ENCODE results near the gene SLC6A12.
A peak's percentile ranks its signal among the peaks of the same experiment; 100 is the strongest.

Gene SLC6A12

DNA sequence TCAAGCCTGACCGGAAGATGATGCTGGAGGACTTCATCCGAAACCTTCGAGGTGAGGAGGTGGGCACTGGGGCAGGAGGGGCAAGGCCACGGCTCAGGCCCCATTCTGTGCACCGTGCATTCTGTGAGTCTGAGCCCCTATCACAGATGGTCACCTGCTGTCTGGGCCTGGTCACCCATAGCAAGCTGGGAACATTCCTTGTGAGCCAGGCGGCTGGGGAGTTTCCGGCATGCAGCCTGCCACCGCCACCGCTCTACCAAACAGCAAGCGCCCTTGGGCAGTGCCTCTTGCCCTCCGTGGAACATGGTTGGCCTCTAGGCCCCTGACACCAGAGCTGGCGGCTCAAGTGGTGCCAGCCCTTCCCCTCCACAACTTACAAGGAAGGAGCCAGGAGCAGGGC lies 56.3 kb downstream of the SLC6A12 start:
- DNase-seq = no peak

DNA sequence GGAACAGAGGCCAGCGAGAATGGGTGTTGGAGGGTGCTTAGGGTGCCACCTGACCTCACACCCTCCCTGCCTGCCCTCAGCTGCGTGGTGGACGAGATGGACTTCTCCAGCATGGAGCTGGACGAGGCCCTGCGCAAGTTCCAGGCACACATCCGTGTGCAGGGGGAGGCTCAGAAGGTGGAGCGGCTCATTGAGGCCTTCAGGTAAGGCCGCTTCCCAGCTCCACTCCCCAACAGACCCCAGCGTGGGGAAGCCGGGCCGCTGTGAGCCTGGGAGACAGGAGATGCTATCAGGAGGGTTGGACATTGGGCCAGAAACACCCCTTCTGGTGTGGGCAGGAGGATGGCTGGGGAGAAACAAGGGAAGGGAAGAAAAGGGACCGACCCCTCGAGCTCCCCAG lies 57.0 kb downstream of the SLC6A12 start:
- DNase-seq = no peak

DNA sequence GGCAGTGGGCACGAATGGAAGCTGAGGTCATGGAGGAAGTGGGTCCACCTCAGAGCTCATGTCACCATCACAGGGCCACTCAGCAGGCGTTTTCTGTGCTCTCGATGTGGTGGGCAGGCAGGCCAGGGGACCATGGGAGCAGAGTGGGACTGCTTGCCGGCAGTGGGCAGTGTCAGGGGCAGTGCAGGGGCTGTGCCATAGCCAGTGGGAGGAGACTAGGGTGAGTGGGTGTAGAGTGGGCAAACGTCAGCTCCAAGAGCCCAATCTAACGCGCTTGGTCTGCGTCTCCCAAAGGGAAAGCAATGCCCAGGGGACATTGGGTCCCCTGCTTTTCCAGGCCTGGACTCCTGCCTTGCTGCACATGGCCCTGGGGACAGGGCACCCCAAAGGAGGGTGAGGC lies 58.3 kb downstream of the SLC6A12 start:
- DNase-seq = no peak

DNA sequence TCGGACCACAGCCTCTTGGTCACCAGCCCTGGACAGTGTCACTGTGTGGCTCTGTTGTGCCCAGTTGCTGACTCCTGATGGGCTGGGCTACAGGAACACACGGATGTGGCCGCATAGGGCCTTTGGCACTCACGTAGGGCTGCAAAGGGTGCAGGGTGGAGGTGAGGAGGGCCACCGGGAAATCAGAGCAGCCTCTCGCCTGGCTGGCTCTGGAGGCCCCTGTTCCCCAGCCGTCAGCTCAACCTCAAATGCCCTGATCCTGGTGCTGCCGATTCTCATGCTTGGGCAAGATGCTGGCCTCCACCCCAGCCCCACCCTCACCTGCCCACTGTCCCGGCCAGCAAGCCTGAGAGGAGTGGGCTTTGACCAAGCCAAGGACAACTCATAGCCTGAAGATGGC lies 59.0 kb downstream of the SLC6A12 start:
- no peak for DNase-seq

DNA sequence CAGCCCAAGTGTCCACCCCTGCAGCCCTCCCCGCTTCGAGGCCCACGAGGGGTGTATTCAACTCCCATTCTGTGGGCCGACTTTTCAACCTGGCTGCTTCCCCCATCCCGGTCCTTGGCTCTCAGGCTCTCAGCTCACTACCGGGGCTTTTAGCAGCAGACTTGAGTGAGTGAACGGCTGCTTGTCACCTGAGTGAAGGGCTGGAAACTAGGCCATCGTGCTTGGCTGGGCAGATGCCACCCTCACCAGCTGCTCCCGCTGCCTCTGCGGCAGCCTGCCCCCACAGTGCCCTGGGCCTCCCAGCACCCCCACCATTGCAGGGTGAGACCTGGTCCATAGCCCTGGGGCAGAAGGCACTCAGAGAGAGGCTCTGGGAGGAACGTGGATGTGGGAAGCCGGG lies 59.9 kb downstream of the SLC6A12 start:
- no peak for DNase-seq

DNA sequence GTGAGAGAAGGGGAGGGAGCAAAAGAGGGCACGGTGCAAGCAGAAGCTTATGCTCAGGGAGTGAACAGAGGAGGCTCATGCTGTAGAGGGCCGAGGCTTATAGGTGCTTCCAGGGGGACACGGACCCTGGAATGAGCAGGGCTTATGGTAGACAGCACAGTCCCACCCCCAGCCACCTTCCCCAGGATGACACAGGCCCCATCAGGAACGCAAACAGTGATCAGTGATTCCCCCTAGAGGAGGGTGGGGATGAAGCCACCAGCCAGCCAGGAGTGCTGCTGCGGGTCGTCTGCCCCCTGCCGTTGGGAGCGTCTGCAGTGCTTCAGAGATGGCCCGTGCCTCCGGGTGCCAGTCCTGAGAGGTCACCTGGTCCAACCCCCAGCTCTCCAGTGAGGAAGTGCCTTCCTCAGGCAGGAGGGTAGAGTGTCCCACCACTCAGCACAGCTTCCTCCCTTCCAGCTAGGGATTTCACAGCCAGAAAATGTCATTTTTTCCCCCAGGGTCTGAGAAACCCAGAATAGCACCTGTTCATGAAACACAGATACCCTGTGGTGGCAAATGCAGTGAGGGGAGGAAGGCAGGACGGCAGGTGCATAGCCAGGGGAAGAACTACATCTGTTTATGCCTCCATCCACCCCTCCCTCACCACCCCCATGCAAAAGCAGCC lies 60.7 kb downstream of the SLC6A12 start:
- peak in 3 of 5 experiments; percentile 6 to 51 (median 10) for DNase-seq

DNA sequence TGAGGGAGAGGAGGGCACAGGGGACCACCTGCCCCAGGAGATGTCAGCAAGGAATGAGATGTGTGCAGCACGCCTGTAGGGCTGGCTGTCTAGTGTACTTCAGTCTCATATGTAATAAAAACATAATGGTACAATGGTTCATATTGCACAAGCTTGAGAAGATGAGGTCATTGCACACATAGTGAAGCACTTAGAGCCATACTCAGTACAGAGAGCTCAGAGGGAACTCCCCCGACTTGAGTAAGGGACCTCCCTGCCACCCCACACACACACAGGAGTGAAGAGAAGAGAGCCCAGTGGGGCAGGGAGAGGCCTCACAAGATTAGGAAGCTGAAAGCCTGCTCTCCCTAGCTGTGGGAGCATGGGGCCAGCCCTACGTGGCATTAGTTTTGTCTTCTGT lies 61.5 kb downstream of the SLC6A12 start:
- DNase-seq = no peak

DNA sequence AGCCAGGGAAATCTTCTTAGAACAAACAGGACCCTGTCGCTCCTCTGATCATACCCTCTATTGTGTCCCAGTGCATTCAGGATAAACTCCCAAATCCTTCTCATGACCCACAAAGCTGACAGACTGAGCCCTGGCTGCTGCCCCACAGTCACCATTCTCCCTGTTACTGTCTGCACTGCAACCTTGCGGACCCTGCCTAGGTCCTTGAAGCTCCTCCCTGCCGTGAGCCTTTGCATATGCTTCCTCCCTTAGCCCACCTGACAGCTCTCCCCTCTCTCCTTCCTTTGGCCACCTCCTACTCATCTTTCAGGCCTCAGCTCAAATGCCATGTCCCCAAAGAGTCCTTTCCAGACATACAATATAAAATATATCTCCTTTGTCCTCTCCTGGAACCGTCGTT lies 62.4 kb downstream of the SLC6A12 start:
- DNase-seq = no peak

DNA sequence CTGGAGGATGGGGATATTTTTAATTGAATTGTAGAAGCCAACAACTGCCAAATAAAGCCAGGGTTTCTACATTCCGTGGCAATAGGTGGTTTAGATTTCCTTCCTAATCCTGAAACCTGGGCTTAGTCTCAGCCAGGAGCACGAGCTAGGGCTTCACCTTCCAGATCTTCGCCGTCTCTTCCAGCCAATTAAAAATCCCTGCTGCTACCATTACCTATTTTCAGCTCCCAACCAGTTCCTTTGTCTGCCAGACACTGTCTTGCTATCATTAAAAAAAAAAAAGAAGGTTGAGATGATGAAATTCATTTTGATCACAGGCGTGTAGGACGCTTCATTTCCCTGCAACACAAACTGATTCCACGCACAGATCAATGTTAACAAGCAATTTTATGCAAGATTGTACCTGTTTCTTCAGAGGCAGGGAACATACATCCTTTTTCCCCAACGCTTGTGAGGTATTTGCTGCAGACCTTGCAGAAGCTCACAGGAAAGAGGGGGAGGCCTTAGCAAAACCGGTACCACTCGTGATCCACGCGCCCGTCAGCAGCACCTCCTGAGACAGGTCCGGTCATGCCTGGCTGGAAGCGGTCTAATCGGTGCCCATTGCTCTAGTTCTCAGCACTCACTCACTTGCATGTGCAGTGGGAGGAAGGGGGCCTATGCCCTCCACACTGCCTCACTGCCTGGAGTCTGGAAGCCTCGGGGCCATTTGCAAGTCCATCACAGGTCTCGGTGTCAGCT lies 65.1 kb downstream of the SLC6A12 start:
- no peak for DNase-seq

DNA sequence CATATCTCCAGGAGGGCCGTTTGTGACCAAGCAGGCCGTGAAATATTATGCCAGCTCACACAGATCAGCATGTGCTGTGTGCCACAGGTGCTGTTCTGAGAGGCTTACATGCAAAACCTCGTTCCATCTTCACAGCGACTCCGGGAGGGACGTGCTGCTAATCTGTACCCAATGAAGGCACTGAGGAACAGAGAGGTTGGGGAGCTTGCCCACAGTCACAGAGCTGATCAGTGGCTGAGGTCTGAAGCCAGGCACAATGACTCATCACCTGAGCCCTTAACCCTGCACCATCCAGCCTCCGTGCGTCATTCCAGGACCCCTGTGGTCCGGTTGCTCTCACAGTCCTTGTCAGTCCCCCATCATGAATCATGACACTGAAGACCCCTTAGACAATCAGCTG lies 66.7 kb downstream of the SLC6A12 start:
- no peak for DNase-seq

DNA sequence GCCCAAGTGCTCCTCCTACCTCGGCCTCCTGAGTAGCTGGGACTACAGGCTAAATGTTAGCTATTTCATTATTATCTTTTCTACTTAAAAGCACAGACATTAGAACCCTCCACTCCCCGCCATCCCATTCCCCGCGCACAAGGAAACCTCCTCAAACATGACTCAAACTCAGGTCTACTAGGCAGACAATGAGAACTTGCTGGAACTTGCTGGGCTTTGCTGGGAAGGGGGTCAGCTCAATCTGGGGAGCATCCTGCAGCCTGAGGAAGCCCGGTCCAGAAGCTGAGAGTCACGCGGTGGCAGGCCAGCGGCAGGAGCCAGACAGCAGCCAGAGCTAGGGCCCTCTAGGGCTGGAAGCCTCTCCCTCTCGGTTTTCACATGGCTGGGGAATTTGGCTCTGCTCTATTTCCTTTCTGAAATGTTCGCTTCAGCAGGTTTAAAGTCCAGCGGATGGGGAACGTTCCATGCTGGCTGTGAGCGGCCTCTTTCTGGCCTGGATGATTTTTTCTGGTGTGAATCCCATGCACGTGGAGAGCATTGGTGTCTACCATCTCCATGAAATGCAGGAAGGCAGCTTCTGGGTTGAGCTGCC lies 68.5 kb downstream of the SLC6A12 start:
- no peak for DNase-seq

DNA sequence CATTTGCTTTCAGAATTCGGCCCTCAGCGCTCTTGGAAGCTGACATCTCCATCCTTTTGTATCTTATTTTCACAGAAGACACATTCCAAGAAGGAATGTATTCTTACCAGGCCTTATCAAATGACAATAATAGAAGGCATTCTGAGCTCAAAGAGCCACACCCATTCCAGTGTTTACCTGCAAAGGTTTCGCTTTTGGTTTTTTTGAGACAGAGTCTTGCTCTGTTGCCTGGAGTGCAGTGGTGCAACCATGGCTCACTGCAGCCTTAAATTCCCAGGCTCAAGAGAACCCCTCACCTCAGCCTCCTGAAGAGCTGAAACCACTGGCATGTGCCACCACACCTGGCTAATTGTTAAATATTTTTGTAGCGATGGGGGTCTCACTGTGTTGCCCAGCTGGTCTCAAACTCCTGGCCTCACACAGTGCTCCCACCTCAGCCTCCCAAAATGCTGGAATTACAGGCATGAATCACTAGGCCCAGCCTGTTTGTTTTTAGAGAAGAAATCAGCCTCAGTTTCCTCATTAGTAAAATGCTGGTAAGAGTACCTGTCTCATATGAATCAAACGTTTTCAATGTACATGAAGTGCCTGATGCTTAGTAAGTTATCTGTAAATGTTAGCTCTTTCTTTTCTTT lies 69.2 kb downstream of the SLC6A12 start:
- DNase-seq = no peak

DNA sequence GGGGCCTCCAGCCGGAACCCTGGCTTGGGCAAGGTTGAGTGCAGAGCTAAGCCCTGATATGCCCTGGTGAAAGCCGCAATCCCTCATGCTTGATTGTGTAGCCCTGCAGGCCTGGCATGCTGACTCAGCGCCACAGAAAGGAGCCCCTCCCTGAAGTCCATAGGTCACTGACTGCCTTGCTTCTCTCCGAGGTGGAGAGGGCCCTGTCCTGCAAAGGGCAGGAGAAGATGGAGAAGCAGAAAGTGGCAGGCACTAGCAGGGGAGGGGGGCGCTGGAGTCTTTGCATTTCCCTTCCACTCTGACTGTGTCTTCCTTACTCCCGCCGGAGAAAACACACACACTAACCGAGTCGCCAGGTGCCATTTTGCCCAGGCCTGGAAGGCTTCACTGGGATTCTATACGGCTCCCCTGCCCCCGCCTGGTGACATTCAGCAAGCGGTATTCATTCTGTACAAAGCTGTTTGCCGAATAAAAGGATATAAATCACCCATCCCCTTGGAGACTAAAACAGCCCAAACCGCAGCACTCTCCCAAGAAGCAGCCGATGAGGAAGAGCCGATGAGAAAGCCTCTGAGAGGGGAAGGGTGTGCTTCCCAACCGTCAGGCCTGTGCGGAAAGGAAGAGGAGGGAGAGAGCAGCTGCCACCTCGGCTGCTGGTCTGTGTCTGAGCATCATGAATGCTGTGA lies 69.8 kb downstream of the SLC6A12 start:
- no peak for DNase-seq

DNA sequence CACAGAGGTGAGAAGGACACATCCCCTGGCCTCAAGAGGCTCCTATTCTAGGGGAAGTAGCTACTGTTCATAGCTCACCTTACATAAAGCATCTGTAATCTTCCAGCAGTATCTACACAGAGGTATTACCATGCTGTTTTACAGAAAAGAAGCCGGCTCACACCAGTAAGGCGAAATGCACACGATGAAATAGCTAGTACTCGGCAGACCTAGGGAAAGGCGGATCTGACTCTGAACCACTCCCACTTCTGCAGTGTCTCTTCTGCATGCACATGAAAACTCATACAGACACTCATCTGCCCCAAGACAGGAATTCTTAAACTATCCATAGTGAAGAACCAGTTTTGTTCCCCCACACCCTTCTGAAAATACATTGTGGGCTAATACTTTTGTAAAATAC lies 73.8 kb downstream of the SLC6A12 start:
- no peak for DNase-seq
